Endothelial cell (in vitro differentiated cells): ENCODE measurements around the gene KLHDC7A. TPM values are rescaled to one million over a fixed set of nuclear protein-coding genes. Genes with fewer than 3 reads are reported as not detected.

Experiments used
- DNase-seq: peaks from one replicate; pipeline ENCODE4 v3.0.0; 2021; ENCODE audit warnings: low spot score
- H3K27ac Mint-ChIP-seq: one replicate; pipeline ENCODE4 v1.8.0; 2021; ENCODE audit warnings: mixed read lengths, inconsistent platforms; ENCODE audit not compliant: unreplicated experiment
- H3K27me3 Mint-ChIP-seq: one replicate; pipeline ENCODE4 v1.8.0; 2021; ENCODE audit warnings: mild to moderate bottlenecking, moderate library complexity, mixed read lengths, inconsistent platforms; ENCODE audit not compliant: unreplicated experiment
- H3K36me3 Mint-ChIP-seq: one replicate; pipeline ENCODE4 v1.8.0; 2021; ENCODE audit warnings: mild to moderate bottlenecking, low read depth, mixed read lengths, inconsistent platforms; ENCODE audit not compliant: unreplicated experiment
- H3K4me1 Mint-ChIP-seq: one replicate; pipeline ENCODE4 v1.8.0; 2021; ENCODE audit warnings: mild to moderate bottlenecking, mixed read lengths, inconsistent platforms; ENCODE audit not compliant: unreplicated experiment
- H3K4me3 Mint-ChIP-seq: one replicate; pipeline ENCODE4 v1.8.0; 2021; ENCODE audit warnings: mild to moderate bottlenecking, mixed read lengths, inconsistent platforms; ENCODE audit not compliant: unreplicated experiment
- H3K9me3 Mint-ChIP-seq: one replicate; pipeline ENCODE4 v1.8.0; 2021; ENCODE audit warnings: mixed read lengths, inconsistent platforms; ENCODE audit not compliant: unreplicated experiment
- total RNA-seq: library from RNA; stranded (reverse); fragmentation: NEBNext Ultra II Directional; extraction: Animal tissue kit (Norgen Biotek cat#: 25700); gene quantifications from one replicate; pipeline ENCODE4 v1.2.1, GENCODE V29; 2021; ENCODE audit not compliant: unreplicated experiment
- TF ChIP-seq, protein P1 (sequence below): fragments of 200-600 bp; sonication (generic); IDR thresholded peaks from one replicate; pipeline ENCODE4 v1.5.0; 2021; ENCODE audit warnings: antibody characterized with exemption; ENCODE audit not compliant: unreplicated experiment

KLHDC7A gene
- total RNA-seq, 1 donor from 2014 or later: not detected

DNA sequence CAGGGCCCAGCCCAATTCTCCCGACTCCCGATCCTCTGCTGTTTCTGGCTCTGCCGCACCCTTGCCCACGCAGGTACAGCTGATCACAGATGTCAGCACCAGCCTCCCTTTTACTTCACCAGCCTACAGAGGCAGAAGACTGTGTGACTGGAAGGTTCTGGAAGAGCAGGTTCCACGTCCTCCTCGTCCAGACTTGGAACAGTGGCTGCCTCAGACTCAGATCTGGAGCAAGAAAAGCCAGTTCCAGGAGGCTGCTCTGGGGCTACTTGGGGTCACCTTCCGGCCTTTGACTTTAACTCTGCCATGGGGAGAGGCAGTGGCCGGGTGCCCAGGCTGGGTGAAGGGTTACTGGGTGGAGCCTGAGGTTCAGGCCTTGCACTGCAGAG, 16.1 kb upstream of the KLHDC7A start:
- no peak overlapping the region for H3K27ac Mint-ChIP-seq

DNA sequence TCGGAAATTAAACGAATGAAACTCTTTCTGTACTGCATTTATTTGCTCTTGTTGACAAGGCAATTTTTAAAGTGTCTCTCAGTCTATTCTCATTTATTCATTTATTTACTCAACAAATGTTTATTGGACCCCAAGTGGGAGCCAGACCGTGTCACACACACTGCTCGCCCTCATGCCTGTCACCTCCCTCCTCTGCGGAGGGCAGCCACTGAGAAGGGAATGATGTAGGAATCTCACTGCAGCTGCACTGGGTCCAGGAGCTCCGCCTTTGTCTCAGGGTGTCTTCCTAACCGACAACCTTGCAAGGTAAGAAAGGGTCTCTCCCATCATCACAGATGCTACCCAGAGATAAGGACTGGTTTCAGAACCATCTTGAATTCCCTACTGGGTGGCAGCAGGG, 14.1 kb upstream of the KLHDC7A start:
- no peak for DNase-seq
- TF ChIP-seq, protein P1, sequence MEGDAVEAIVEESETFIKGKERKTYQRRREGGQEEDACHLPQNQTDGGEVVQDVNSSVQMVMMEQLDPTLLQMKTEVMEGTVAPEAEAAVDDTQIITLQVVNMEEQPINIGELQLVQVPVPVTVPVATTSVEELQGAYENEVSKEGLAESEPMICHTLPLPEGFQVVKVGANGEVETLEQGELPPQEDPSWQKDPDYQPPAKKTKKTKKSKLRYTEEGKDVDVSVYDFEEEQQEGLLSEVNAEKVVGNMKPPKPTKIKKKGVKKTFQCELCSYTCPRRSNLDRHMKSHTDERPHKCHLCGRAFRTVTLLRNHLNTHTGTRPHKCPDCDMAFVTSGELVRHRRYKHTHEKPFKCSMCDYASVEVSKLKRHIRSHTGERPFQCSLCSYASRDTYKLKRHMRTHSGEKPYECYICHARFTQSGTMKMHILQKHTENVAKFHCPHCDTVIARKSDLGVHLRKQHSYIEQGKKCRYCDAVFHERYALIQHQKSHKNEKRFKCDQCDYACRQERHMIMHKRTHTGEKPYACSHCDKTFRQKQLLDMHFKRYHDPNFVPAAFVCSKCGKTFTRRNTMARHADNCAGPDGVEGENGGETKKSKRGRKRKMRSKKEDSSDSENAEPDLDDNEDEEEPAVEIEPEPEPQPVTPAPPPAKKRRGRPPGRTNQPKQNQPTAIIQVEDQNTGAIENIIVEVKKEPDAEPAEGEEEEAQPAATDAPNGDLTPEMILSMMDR: no peak
- Mint-ChIP-seq H3K4me1 (no peaks in the 10 kb centered on the region), H3K27ac (no peak overlapping the region), H3K36me3 (no peaks in the 10 kb centered on the region), H3K4me3 (no peak overlapping the region), H3K9me3 (peaks cover 4% of the 10 kb centered on the region), H3K27me3 (peaks cover 11% of the 10 kb centered on the region)

More for the DNA sequence above, 16.1 kb upstream of the KLHDC7A start:
- DNase-seq: no peak
- Mint-ChIP-seq H3K9me3 (peaks cover 4% of the 10 kb centered on the region), H3K4me1 (no peaks in the 10 kb centered on the region), H3K4me3 (no peak overlapping the region), H3K36me3 (no peaks in the 10 kb centered on the region), H3K27me3 (peaks cover 11% of the 10 kb centered on the region)
- TF ChIP-seq, protein P1: no peak

DNA sequence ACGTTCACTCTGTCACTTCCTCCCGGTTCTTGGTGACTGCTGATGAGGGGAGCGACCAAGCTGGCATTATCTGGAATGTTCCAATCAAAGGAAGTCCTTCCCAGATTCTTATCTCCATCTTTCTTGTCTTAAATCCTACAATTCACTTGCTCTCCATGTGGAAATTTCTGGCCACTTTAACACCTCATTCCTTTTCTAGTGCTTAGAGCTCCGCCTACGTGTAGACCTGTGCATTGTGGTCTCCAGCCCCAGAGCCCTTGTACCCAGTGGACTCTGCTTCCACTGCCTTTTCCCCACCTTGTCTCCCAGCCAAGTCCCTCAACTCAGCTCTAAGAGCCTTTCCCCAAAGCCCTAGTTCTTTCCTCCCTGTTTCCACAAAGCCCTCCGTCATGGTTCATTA, 12.2 kb upstream of the KLHDC7A start:
- Mint-ChIP-seq H3K27ac (no peak overlapping the region), H3K4me3 (no peak overlapping the region), H3K4me1 (no peaks in the 10 kb centered on the region), H3K36me3 (no peaks in the 10 kb centered on the region), H3K9me3 (peaks cover 4% of the 10 kb centered on the region), H3K27me3 (peaks cover 7% of the 10 kb centered on the region)
- TF ChIP-seq, protein P1: no peak
- no peak for DNase-seq

DNA sequence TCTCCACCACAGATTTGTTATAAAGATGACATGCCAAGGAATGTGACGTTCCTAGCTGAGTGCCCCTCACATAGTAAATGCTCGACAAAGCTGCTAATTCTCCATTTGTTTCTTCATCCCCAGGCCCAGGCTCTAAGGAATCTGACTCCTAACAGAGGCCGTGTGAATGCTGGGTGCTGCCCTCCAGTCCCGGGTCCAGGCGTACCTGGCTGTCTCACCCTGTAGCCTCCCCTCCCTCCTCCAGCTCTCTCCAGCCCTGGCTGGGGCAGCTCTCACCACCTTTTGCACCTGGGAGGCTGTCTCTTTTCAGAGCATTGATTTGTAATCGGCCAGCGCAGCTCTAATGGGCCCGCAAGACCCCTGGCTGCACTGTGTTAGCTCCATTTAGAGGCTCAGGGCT, 11.2 kb upstream of the KLHDC7A start:
- Mint-ChIP-seq H3K36me3 (no peaks in the 10 kb centered on the region), H3K27me3 (peaks cover 9% of the 10 kb centered on the region), H3K4me1 (no peaks in the 10 kb centered on the region), H3K9me3 (peaks cover 4% of the 10 kb centered on the region), H3K4me3 (no peak overlapping the region), H3K27ac (no peak overlapping the region)
- TF ChIP-seq, protein P1: no peak
- DNase-seq: no peak

DNA sequence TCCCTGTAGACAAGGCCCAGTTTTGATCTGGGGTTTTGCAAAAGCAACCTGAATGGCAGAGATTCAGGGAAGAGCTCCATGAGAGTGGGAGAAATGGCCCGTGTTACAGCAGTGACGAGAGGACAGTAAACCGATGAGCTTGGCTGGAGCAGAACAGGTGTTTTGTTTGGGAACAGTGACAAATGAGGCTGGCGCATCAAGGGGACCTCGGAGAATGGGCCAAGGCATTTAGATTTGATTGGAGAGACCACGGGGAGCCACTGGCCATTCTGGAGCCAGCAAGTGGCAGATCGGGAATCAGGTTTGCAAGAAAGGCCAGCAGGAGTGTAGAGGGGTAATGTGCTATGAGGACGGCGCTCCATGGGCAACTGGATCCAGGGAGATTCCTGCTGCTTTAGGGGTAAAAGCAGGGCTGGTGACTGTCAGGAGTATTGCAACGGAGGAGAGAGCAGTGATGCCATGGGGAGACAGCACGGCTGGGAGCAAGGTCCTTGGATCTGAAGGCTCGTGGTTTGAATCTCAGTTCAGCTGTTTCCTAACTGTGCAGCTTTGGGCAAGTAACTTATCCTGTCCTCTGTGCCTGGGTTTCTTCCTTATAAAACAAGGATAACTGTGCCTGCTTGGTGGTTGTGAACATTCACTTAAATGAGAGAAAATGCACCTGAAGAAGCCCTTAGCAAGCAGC, 9.9 kb upstream of the KLHDC7A start:
- Mint-ChIP-seq H3K4me1 (no peaks in the 10 kb centered on the region), H3K9me3 (peaks cover 4% of the 10 kb centered on the region), H3K27ac (no peak overlapping the region), H3K36me3 (no peaks in the 10 kb centered on the region), H3K4me3 (no peak overlapping the region), H3K27me3 (peaks cover 8% of the 10 kb centered on the region)
- no peak for DNase-seq
- TF ChIP-seq, protein P1: no peak
